HEK293 (cell line): ENCODE data around the gene ARHGEF2.

Experiments
- CTCF ChIP-seq: fragments of 450-650 bp; formaldehyde crosslinking; IDR thresholded peaks from 2 replicates; pipeline ENCODE4 v1.5.1; 2016; ENCODE audit warnings: missing biosample characterization, missing genetic modification characterization
- SP7 ChIP-seq: fragments of 450-650 bp; formaldehyde crosslinking; IDR thresholded peaks from 2 replicates; pipeline ENCODE4 v1.5.1; 2016; ENCODE audit warnings: missing biosample characterization, missing genetic modification characterization
- ZNF24 ChIP-seq: fragments of 450-650 bp; formaldehyde crosslinking; IDR thresholded peaks from 2 replicates; pipeline ENCODE4 v1.5.1; 2016; ENCODE audit warnings: missing biosample characterization, missing genetic modification characterization
- ZNF530 ChIP-seq: fragments of 450-650 bp; formaldehyde crosslinking; IDR thresholded peaks from 2 replicates; pipeline ENCODE4 v1.5.1; 2016; ENCODE audit warnings: low read depth, missing biosample characterization, missing genetic modification characterization
- ZNF558 ChIP-seq: fragments of 450-650 bp; formaldehyde crosslinking; IDR thresholded peaks from 2 replicates; pipeline ENCODE4 v1.5.1; 2016; ENCODE audit warnings: missing biosample characterization, missing genetic modification characterization
- TF ChIP-seq, protein P1 (sequence below): fragments of 450-650 bp; formaldehyde crosslinking; IDR thresholded peaks from 2 replicates; pipeline ENCODE4 v1.5.1; 2017; ENCODE audit warnings: missing biosample characterization, missing genetic modification characterization
- TF ChIP-seq, protein P2 (sequence below): fragments of 450-650 bp; formaldehyde crosslinking; IDR thresholded peaks from 2 replicates; pipeline ENCODE4 v1.5.1; 2016; ENCODE audit warnings: missing biosample characterization, missing genetic modification characterization

DNA sequence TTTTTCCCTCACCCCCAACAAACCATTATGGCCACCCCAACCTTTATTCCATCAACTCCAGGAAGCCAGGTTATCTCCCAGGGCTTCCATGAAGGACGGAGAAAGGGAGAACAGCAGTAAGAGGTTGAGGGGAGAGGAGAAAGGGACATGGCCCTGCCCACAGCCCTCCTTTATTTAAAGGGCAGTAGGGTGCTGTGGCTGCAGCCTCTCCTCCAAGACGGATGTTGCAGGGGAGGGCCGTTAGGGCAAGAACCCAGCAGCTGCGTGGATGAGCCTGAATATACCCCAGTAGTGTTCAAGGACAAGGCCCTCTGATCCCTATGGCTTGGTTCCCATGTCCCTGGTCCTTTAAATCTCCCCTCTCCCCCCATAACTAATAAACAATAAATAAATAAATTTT lies 31.1 kb downstream of the ARHGEF2 start:
- no peak for TF ChIP-seq CTCF (tag by site-specific recombination)
- TF ChIP-seq SP7 (tag by site-specific recombination): no peak
- no peak for TF ChIP-seq ZNF24 (tag by site-specific recombination)
- TF ChIP-seq, protein P1, sequence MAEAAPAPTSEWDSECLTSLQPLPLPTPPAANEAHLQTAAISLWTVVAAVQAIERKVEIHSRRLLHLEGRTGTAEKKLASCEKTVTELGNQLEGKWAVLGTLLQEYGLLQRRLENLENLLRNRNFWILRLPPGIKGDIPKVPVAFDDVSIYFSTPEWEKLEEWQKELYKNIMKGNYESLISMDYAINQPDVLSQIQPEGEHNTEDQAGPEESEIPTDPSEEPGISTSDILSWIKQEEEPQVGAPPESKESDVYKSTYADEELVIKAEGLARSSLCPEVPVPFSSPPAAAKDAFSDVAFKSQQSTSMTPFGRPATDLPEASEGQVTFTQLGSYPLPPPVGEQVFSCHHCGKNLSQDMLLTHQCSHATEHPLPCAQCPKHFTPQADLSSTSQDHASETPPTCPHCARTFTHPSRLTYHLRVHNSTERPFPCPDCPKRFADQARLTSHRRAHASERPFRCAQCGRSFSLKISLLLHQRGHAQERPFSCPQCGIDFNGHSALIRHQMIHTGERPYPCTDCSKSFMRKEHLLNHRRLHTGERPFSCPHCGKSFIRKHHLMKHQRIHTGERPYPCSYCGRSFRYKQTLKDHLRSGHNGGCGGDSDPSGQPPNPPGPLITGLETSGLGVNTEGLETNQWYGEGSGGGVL: no peak
- TF ChIP-seq, protein P2, sequence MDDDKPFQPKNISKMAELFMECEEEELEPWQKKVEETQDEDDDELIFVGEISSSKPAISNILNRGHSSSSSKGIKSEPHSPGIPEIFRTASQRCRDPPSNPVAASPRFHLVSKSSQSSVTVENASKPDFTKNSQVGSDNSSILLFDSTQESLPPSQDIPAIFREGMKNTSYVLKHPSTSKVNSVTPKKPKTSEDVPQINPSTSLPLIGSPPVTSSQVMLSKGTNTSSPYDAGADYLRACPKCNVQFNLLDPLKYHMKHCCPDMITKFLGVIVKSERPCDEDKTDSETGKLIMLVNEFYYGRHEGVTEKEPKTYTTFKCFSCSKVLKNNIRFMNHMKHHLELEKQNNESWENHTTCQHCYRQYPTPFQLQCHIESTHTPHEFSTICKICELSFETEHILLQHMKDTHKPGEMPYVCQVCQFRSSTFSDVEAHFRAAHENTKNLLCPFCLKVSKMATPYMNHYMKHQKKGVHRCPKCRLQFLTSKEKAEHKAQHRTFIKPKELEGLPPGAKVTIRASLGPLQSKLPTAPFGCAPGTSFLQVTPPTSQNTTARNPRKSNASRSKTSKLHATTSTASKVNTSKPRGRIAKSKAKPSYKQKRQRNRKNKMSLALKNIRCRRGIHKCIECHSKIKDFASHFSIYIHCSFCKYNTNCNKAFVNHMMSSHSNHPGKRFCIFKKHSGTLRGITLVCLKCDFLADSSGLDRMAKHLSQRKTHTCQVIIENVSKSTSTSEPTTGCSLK (tag by site-specific recombination): no peak
- no peak for TF ChIP-seq ZNF530
- no peak for TF ChIP-seq ZNF558 (tag by site-specific recombination)
